Fibroblast of lung (primary cell): ENCODE data around the gene MICOS13.

Experiments used
- EZH2 ChIP-seq: IDR thresholded peaks from 2 replicates; pipeline ENCODE4 v1.5.1; 2012; ENCODE audit warnings: low read length, control low read depth, mild to moderate bottlenecking; ENCODE audit errors: missing control alignments
- TF ChIP-seq, protein P1 (sequence below), 2 donors: IDR thresholded peaks in 1 of 2; conservative IDR thresholded peaks in 1 of 2; 1 replicate in 1 of 2; 2 replicates in 1 of 2; pipeline ENCODE4 v1.5.1; 2011 to 2012; ENCODE audit warnings: low read length in 2 of 2, control low read depth in 1 of 2, inconsistent platforms in 1 of 2, low read depth in 1 of 2, mild to moderate bottlenecking in 1 of 2

DNA sequence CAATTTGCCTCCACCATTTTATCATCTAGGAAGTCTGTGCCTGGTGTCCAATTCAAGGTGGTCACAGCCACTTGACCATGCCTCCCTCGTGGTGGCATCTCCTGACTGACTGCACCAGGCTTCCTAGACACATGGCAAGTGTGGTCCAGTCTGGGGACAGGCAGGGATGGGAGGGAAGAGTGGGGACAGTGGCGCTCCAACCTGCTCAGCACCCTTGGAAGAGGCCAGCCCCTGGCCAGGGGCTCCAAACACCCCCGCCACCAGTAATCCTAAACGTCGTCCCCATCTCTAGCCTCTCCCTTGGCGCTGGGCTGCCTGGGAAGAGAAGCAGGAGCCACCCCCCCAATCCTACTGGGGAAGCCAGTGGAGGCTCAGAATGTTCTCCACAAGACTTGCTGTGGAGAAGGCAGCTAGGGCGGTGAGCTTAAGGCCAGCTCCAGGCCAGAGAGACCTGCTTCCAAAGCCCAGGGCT is 12.4 kb upstream of the MICOS13 start:
- TF ChIP-seq EZH2 = no peak
- TF ChIP-seq, protein P1, sequence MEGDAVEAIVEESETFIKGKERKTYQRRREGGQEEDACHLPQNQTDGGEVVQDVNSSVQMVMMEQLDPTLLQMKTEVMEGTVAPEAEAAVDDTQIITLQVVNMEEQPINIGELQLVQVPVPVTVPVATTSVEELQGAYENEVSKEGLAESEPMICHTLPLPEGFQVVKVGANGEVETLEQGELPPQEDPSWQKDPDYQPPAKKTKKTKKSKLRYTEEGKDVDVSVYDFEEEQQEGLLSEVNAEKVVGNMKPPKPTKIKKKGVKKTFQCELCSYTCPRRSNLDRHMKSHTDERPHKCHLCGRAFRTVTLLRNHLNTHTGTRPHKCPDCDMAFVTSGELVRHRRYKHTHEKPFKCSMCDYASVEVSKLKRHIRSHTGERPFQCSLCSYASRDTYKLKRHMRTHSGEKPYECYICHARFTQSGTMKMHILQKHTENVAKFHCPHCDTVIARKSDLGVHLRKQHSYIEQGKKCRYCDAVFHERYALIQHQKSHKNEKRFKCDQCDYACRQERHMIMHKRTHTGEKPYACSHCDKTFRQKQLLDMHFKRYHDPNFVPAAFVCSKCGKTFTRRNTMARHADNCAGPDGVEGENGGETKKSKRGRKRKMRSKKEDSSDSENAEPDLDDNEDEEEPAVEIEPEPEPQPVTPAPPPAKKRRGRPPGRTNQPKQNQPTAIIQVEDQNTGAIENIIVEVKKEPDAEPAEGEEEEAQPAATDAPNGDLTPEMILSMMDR (conservative IDR thresholded peaks at IDR 0.05 in 1 of 2, IDR thresholded peaks at IDR 0.05 in 1 of 2; ENCODE audit: low read depth in 1 of 2, low read length in 2 of 2) = no peak
